Lower leg skin (tissue), 4 donors: ENCODE measurements around the gene CPNE8. TPM values are rescaled to one million over a fixed set of nuclear protein-coding genes. Genes with fewer than 3 reads are reported as not detected.

Source experiments
- DNase-seq, 2 donors: peaks; one replicate each; pipeline ENCODE4 v3.0.0-alpha.2; 2019; ENCODE audit warnings: low spot score in 2 of 2
- H3K4me3 ChIP-seq: fragments of 200-600 bp; sonication (generic); 2 replicates; pipeline ENCODE4 v1.5.1; 2017; ENCODE audit warnings: mild to moderate bottlenecking, low read depth; ENCODE audit not compliant: poor library complexity, severe bottlenecking
- CTCF ChIP-seq, 3 donors: fragments of 450-650 bp; IDR thresholded peaks; one replicate each; pipeline ENCODE4 v1.5.1; 2016; ENCODE audit warnings: antibody characterized with exemption in 3 of 3, mild to moderate bottlenecking in 3 of 3, moderate library complexity in 2 of 3
- POLR2A ChIP-seq, 2 donors: fragments of 450-650 bp; IDR thresholded peaks; one replicate each; pipeline ENCODE4 v1.6.1; 2016 to 2017; ENCODE audit warnings: antibody characterized with exemption in 2 of 2, mild to moderate bottlenecking in 1 of 2, moderate library complexity in 1 of 2
- WGBS, 2 donors: methylation state at CpG; one replicate each; pipeline ENCODE4 v1.1.5; 2018; 5-methylcytosine and 5-hydroxymethylcytosine counted together
- intact Hi-C: fragments of 100-400 bp; cut with DNase I; formaldehyde crosslinking; loops from one replicate; pipeline ENCODE4 v1.15.0; 2023; ENCODE audit warnings: low total_unique reads
- total RNA-seq, 4 donors: library from RNA; depleted of rRNA; stranded (reverse); fragments of >200 nt; gene quantifications; one replicate each; pipeline ENCODE4 v1.1.0, GENCODE V29; 2016

CPNE8 gene
- total RNA-seq, 4 donors from 2014 or later, result 8.0 to 20.2 (median 9.1) TPM

- no peak for DNase-seq
- no peak for TF ChIP-seq POLR2A (IDR thresholded peaks at IDR 0.05)
- TF ChIP-seq CTCF (IDR thresholded peaks at IDR 0.05), result no peak
- WGBS, 2 donors, result 82 to 97% methylated on average over 1 of the region's 1 CpG
- H3K4me3 ChIP-seq, result no peak overlapping the region
- intact Hi-C loops, result no loop called here
Measured at GRCh38 chr12:38886931-38887330, 18.5 kb downstream of the CPNE8 start.

DNA sequence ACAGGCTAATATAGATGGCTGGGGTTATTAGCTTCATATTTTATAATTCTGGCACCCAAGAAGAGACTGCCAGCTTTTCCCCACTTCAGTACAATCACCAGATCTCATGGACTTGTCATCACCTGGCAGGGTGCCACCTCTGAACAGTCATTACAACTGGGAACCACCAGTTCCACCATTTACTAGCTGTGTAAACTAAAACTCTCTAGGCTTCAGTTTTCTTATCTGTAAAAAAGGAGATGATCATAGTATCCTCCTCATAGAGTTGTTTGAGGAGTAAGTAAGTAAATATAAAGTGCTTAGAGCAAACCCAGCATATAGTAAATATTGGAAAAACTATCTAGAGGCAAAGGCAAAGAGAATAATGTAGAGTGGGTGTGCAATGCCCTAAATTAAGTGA, 19.3 kb downstream of the CPNE8 start:
- no peak for DNase-seq
- TF ChIP-seq CTCF (IDR thresholded peaks at IDR 0.05) (no peak), POLR2A (IDR thresholded peaks at IDR 0.05) (no peak)
- no peak overlapping the region for H3K4me3 ChIP-seq
- intact Hi-C loops, result no loop called here

- DNase-seq, result no peak
- 81 to 88% methylated on average over 3 of the region's 3 CpGs for WGBS, 2 donors
- intact Hi-C loops, result no loop called here
- no peak overlapping the region for H3K4me3 ChIP-seq
- TF ChIP-seq CTCF (IDR thresholded peaks at IDR 0.05) (no peak), POLR2A (IDR thresholded peaks at IDR 0.05) (no peak)
Measured at GRCh38 chr12:38884666-38885065, 20.7 kb downstream of the CPNE8 start.

GRCh38 chr12:38883629-38884134, 21.7 kb downstream of the CPNE8 start:
- H3K4me3 ChIP-seq, result no peak overlapping the region
- intact Hi-C loops, result no loop called here
- DNase-seq, result no peak
- TF ChIP-seq CTCF (IDR thresholded peaks at IDR 0.05), result no peak
- TF ChIP-seq POLR2A (IDR thresholded peaks at IDR 0.05), result no peak
- 95 to 97% methylated on average over 3 of the region's 3 CpGs for WGBS, 2 donors

- 88 to 92% methylated on average over 3 of the region's 3 CpGs for WGBS, 2 donors
- TF ChIP-seq POLR2A (IDR thresholded peaks at IDR 0.05), result no peak
- TF ChIP-seq CTCF (IDR thresholded peaks at IDR 0.05), result no peak
- no peak for DNase-seq
- no peak overlapping the region for H3K4me3 ChIP-seq
- intact Hi-C loops, result no loop called here
Measured at GRCh38 chr12:38880288-38880687, 25.1 kb downstream of the CPNE8 start.

- no peak for TF ChIP-seq CTCF (IDR thresholded peaks at IDR 0.05)
- TF ChIP-seq POLR2A (IDR thresholded peaks at IDR 0.05), result no peak
Measured at GRCh38 chr12:38878986-38879385, 26.4 kb downstream of the CPNE8 start.

More at GRCh38 chr12:38878986-38879385, 26.4 kb downstream of the CPNE8 start:
- intact Hi-C loops, result no loop called here
- no peak overlapping the region for H3K4me3 ChIP-seq
- DNase-seq, result no peak
- WGBS, 2 donors, result 94 to 95% methylated on average over 4 of the region's 4 CpGs
